Gastrocnemius medialis (tissue), 4 donors: ENCODE data around the gene DAPP1. TPM values are rescaled to one million over a fixed set of nuclear protein-coding genes. Genes with fewer than 3 reads are reported as not detected.

Experiments
- ATAC-seq, 2 donors: fragments of 150-250 bp; one replicate each; pipeline ENCODE4 v1.9.1; 2016
- DNase-seq, 2 donors: peaks; one replicate each; pipeline ENCODE4 v3.0.0-alpha.2; 2019
- H3K27ac ChIP-seq, 4 donors: fragments of 200-600 bp; sonication (generic); 1 replicate in 1 of 4; 2 replicates in 3 of 4; pipeline ENCODE4 v1.5.1; 2016 to 2018; ENCODE audit warnings: mild to moderate bottlenecking in 2 of 4, moderate library complexity in 1 of 4
- H3K27me3 ChIP-seq, 3 donors: fragments of 200-600 bp; sonication (generic) in 2 of 3; 1 replicate in 1 of 3; 2 replicates in 2 of 3; pipeline versions ENCODE4 v1.5.1 to v1.6.0; 2016 to 2019; ENCODE audit warnings: mild to moderate bottlenecking in 1 of 3, moderate library complexity in 1 of 3
- H3K36me3 ChIP-seq, 2 donors: fragments of 200-600 bp; sonication (generic) in 1 of 2; one replicate each; pipeline ENCODE4 v1.5.1; 2017 to 2018
- H3K4me1 ChIP-seq, 2 donors: fragments of 200-600 bp; sonication (generic) in 1 of 2; one replicate each; pipeline ENCODE4 v1.5.1; 2016 to 2017; ENCODE audit warnings: mild to moderate bottlenecking in 2 of 2
- H3K4me3 ChIP-seq, 4 donors: fragments of 200-600 bp; sonication (generic) in 3 of 4; 1 replicate in 1 of 4; 2 replicates in 3 of 4; pipeline ENCODE4 v1.5.1; 2016 to 2019; ENCODE audit warnings: mild to moderate bottlenecking in 2 of 4
- H3K9me3 ChIP-seq, 3 donors: fragments of 200-600 bp; sonication (generic) in 2 of 3; 1 replicate in 1 of 3; 2 replicates in 2 of 3; pipeline ENCODE4 v1.5.1; 2016 to 2019
- POLR2A ChIP-seq, 2 donors: fragments of 450-650 bp; IDR thresholded peaks; one replicate each; pipeline ENCODE4 v1.6.1; 2017; ENCODE audit warnings: antibody characterized with exemption in 2 of 2, mild to moderate bottlenecking in 2 of 2, moderate library complexity in 2 of 2
- in situ Hi-C, 4 donors: fragments of 200-750 bp; cut with MboI; loops; one replicate each; pipeline versions ENCODE4 v1.15.0 to v1.8.0; 2017; ENCODE audit warnings: low sequenced_read_pairs in 4 of 4
- intact Hi-C: fragments of 100-400 bp; cut with DNase I; formaldehyde crosslinking; loops from one replicate; pipeline ENCODE4 v1.15.1; 2023; ENCODE audit warnings: low total_unique reads
- total RNA-seq, 4 donors: library from RNA; depleted of rRNA; stranded (reverse); fragments of >200 nt; gene quantifications; one replicate each; pipeline versions ENCODE4 v1.1.0 to v1.2.3, GENCODE V29; 2016
- TF ChIP-seq, protein P1 (sequence below), 5 experiments: fragments of 450-650 bp in 3 of 5; fragments of 200-600 bp in 2 of 5; sonication (generic) in 2 of 5; IDR thresholded peaks in 4 of 5; conservative IDR thresholded peaks in 1 of 5; 1 replicate in 4 of 5; 2 replicates in 1 of 5; pipeline ENCODE4 v1.5.1; 2016 to 2019; ENCODE audit warnings: antibody characterized with exemption in 5 of 5, mild to moderate bottlenecking in 3 of 5, moderate library complexity in 3 of 5

The DAPP1 gene
- total RNA-seq, 4 donors from 2014 or later: 0.15 to 1.3 (median 0.72) TPM

DNA sequence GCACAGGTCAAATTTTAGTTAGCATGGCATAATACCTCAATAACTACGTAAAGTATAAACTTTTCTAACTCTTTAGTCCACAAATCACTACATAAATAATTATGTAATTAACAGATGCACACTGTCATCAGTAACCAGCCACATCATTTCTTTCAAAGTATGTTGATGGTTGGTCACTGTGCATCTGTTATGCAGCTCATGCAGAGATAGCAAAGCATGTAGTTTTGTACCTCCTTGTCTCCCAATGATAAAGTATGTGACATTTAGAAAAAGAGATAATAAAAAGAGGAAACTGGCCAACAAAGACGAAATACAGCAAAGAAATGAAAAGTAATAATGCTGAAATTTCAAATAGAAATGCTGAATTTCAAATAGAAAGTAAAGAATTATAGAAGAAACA lies 74.7 kb downstream of the DAPP1 start:
- TF ChIP-seq POLR2A (IDR thresholded peaks at IDR 0.05): no peak
- TF ChIP-seq, protein P1, sequence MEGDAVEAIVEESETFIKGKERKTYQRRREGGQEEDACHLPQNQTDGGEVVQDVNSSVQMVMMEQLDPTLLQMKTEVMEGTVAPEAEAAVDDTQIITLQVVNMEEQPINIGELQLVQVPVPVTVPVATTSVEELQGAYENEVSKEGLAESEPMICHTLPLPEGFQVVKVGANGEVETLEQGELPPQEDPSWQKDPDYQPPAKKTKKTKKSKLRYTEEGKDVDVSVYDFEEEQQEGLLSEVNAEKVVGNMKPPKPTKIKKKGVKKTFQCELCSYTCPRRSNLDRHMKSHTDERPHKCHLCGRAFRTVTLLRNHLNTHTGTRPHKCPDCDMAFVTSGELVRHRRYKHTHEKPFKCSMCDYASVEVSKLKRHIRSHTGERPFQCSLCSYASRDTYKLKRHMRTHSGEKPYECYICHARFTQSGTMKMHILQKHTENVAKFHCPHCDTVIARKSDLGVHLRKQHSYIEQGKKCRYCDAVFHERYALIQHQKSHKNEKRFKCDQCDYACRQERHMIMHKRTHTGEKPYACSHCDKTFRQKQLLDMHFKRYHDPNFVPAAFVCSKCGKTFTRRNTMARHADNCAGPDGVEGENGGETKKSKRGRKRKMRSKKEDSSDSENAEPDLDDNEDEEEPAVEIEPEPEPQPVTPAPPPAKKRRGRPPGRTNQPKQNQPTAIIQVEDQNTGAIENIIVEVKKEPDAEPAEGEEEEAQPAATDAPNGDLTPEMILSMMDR (IDR thresholded peaks at IDR 0.05 in 4 of 5, conservative IDR thresholded peaks at IDR 0.05 in 1 of 5): no peak
- no peaks in the 10 kb centered on the region for H3K9me3 ChIP-seq
- intact Hi-C loops: loop anchor here (10.0 kb wide), 1 partner anchor 957 kb away; no protein-coding TSS in a partner anchor
- in situ Hi-C loops: loop anchor here in 3 of 4 donors (5.0 to 10.0 kb wide), 4 partner anchors 53 to 329 kb away; partner anchors contain the start of genes TRMT10A (in 2 of the 3), DNAJB14 (in 1 of the 3) and H2AZ1 (in 1 of the 3)
- no peak overlapping the region for H3K27ac ChIP-seq
- H3K36me3 ChIP-seq: peaks cover 0 to 15% of the 10 kb centered on the region in 2 donors
- ATAC-seq (no peak), DNase-seq (no peak)
- H3K4me1 ChIP-seq: peaks cover 16 to 21% of the 10 kb centered on the region in 2 donors
- no peaks in the 10 kb centered on the region for H3K27me3 ChIP-seq
- no peak overlapping the region for H3K4me3 ChIP-seq

DNA sequence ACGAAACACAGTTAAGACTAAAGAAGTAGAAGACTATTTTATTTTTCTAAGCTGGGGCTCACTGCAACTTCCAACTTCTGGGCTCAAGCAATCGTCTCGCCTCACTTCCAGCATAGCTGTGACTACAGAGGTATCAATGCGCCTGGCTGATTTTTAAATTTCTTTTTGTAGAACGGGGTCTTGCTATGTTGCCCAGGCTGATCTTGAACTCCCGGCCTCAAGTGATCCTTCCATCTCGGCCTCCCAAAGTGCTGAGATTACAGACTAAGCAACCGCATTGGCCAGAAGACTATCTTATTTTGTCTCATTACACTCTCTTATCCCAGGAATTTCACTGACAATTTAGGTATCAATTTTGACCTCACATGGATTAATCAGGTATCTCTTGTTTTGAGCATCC lies 76.4 kb downstream of the DAPP1 start:
- DNase-seq: no peak
- peaks cover 0 to 7% of the 10 kb centered on the region in 2 donors for H3K36me3 ChIP-seq
- no peak for ATAC-seq
- in situ Hi-C loops: loop anchor here in 3 of 4 donors (5.0 to 10.0 kb wide), 4 partner anchors 52 to 331 kb away; partner anchors contain the start of genes TRMT10A (in 2 of the 3), DNAJB14 (in 1 of the 3) and H2AZ1 (in 1 of the 3)
- H3K4me3 ChIP-seq: peak overlapping the region; percentile 85 to 95 (median 89)
- H3K27me3 ChIP-seq: no peaks in the 10 kb centered on the region
- intact Hi-C loops: loop anchor here (10.0 kb wide), 1 partner anchor 958 kb away; no protein-coding TSS in a partner anchor
- peaks cover 16 to 21% of the 10 kb centered on the region in 2 donors for H3K4me1 ChIP-seq
- TF ChIP-seq, protein P1 (IDR thresholded peaks at IDR 0.05 in 4 of 5, conservative IDR thresholded peaks at IDR 0.05 in 1 of 5): no peak
- no peak for TF ChIP-seq POLR2A (IDR thresholded peaks at IDR 0.05)
- H3K27ac ChIP-seq: no peak overlapping the region
- H3K9me3 ChIP-seq: no peaks in the 10 kb centered on the region

DNA sequence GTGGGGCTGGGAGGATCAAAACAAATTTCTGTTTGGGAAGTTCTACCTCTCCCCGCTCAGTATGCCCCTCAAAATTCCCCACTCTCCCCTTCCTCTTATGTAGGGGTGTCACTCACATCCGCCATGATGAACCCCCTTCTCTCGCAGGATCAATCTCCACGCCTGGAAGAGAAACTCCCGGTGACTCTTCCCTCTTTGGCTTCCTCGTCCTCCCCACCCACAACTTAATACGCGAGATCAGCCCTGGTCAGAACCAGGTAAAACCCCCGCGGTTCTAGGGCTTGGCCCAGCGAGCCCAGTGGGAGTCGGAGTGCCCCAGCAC lies 77.2 kb downstream of the DAPP1 start:
- DNase-seq: peak in 1 of 2 donors; percentile 21
- Histone ChIP-seq H3K27me3 (no peaks in the 10 kb centered on the region), H3K27ac (peak overlapping the region; percentile 85 to 92 (median 88)), H3K9me3 (no peaks in the 10 kb centered on the region), H3K4me3 (peak overlapping the region; percentile 85 to 95 (median 89)), H3K4me1 (peaks cover 16 to 21% of the 10 kb centered on the region in 2 donors), H3K36me3 (peaks cover 0 to 7% of the 10 kb centered on the region in 2 donors)
- peak in 1 of 2 donors; percentile 25 for ATAC-seq
- in situ Hi-C loops: loop anchor here in 3 of 4 donors (5.0 to 10.0 kb wide), 4 partner anchors 51 to 331 kb away; partner anchors contain the start of genes TRMT10A (in 2 of the 3), DNAJB14 (in 1 of the 3) and H2AZ1 (in 1 of the 3)
- intact Hi-C loops: loop anchor here (1.0 to 10.0 kb wide), 3 partner anchors 56 to 959 kb away; no protein-coding TSS in a partner anchor
- TF ChIP-seq, protein P1 (IDR thresholded peaks at IDR 0.05 in 4 of 5, conservative IDR thresholded peaks at IDR 0.05 in 1 of 5): no peak
- TF ChIP-seq POLR2A (IDR thresholded peaks at IDR 0.05): no peak

DNA sequence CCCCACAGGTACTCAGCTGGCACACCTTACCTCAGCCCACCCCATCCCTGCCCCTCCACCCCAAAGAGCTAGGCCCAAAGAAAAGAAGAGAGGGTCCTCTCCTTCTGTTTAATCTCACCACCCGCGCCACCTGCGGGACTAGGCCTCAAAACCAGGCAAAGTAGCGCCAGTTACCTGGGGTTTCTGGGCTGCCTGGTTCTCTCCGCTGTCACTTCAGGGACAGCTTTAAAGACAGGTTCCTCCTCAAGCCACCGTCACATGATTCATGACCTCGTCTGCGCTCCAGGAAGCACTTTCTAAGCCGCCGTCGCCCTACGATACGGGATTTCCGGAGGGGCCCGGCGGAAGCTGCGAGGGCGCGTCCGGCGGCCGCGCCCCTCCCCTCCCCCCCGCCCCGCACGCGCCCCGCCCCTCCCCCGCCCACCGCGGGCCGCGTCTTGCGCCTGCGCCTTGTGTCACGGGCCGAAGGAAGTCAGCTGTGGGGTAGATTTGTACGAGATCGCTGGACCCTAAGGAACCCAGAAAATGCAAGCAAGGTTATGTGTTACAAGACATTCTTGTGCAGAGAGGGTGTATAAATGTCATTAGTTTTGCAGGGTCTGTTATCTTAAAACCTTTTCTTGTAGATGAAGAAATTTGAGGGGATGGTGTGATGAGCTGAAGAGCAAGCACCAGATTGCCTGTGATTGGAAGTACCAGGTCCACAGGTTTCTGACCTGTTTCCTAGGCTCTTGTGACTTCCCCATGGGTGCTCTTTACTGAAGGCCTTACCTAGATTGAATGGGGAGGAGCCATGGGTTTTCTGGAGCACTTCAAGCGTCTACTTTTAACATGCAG lies 77.8 kb downstream of the DAPP1 start, which contains the start of gene LAMTOR3:
Gene LAMTOR3, minus strand, starts transcription at position 267 of the 837 bp plus-strand sequence. CDS start 464 bp downstream, outside the sequence.
- DNase-seq (peak; percentile 88 to 91), ATAC-seq (peak; percentile 99)
- no peaks in the 10 kb centered on the region for H3K9me3 ChIP-seq
- peak within 1 kb of the TSS; percentile 85 to 95 (median 89) for H3K4me3 ChIP-seq
- in situ Hi-C loops (loop anchor here in 3 of 4 donors (5.0 to 10.0 kb wide), 4 partner anchors 50 to 332 kb away; partner anchors contain the start of genes TRMT10A (in 2 of the 3), DNAJB14 (in 1 of the 3) and H2AZ1 (in 1 of the 3)), intact Hi-C loops (loop anchor here (1.0 to 10.0 kb wide), 3 partner anchors 55 to 960 kb away; no protein-coding TSS in a partner anchor)
- H3K27ac ChIP-seq: peak within 1 kb of the TSS; percentile 85 to 92 (median 88)
- peak; percentile 29 to 33 for TF ChIP-seq POLR2A (IDR thresholded peaks at IDR 0.05)
- TF ChIP-seq, protein P1 (IDR thresholded peaks at IDR 0.05 in 4 of 5, conservative IDR thresholded peaks at IDR 0.05 in 1 of 5): no peak
- peaks cover 16 to 21% of the 10 kb centered on the region in 2 donors for H3K4me1 ChIP-seq
- H3K27me3 ChIP-seq: no peaks in the 10 kb centered on the region
- peaks cover 0 to 7% of the 10 kb centered on the region in 2 donors for H3K36me3 ChIP-seq
